ENCODE results near the gene OPN4.

The OPN4 gene

DNA sequence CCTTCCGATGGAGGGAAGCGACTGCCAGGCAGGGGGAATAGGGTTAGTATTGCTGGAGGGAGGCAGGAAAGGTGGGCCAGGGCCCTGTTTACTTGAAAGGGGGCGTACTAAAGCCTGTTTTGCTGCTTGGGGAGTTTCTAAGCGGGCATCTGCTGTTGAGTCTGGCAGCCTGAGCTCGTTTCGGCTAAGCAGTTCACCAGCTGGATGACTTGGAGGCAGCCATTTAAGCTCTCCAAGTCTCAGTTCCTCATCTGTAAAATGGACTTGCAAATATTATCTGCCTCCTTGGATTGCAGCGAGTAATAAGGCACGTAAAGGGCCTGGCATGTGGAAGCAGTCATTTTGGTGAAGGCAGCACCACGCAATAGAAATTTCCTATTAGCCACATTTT, 58.0 kb downstream of the OPN4 start:
- Mint-ChIP-seq H3K4me3 (peak overlapping the region; percentile 76), H3K4me1 (peaks cover 16% of the 10 kb centered on the region), H3K9me3 (no peaks in the 10 kb centered on the region), H3K36me3 (peaks cover 1% of the 10 kb centered on the region), H3K27me3 (peaks cover 4% of the 10 kb centered on the region), H3K27ac (peak overlapping the region; percentile 84)
- DNase-seq, result no peak
- CTCF ChIA-PET, result no interaction called here

DNA sequence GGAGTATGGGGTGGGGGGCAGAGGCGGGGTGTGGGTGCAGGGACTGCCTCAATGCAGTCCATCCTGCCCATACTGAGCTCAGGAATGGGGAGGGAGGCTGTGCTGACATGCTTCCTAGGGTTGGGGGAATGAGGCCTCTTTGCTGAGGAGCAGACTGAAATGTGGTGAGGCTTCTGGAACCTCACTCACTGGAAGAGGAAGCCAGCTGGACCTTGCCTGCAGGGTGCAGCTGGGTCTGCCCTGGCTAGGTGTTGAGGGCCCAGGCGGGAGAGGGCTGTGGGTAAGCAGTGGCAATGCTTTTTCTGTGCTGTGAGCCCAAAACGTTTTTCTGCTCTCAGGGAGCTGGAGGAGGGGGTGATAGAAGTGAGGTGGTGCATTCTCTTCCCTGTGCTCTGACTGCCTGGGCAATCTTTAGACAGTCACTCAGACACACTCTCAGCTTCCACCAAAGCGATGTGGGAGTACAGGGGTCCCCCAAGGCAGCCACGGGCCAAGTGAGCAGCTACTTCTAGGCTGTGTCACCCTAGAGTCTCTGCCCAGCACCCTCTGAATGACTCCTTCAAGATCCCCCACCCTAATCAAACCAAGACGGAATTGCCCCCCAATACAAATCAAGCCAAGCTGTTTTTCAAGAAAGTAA, 60.9 kb downstream of the OPN4 start:
- CTCF ChIA-PET, result interaction anchor here (1.1 kb wide), 1 partner anchor 165 kb away, joined by 4 read pairs; no protein-coding TSS in a partner anchor
- peak; percentile 15 for DNase-seq
- no peaks in the 10 kb centered on the region for H3K9me3 Mint-ChIP-seq
- peaks cover 14% of the 10 kb centered on the region for H3K4me1 Mint-ChIP-seq
- no peak overlapping the region for H3K27ac Mint-ChIP-seq
- no peak overlapping the region for H3K4me3 Mint-ChIP-seq
- no peaks in the 10 kb centered on the region for H3K36me3 Mint-ChIP-seq
- peaks cover 15% of the 10 kb centered on the region for H3K27me3 Mint-ChIP-seq

- peak; percentile 11 for DNase-seq
- H3K36me3 Mint-ChIP-seq, result no peaks in the 10 kb centered on the region
- H3K9me3 Mint-ChIP-seq, result no peaks in the 10 kb centered on the region
- peaks cover 16% of the 10 kb centered on the region for H3K27me3 Mint-ChIP-seq
- no peak overlapping the region for H3K4me3 Mint-ChIP-seq
- CTCF ChIA-PET, result interaction anchor here (1.1 kb wide), 1 partner anchor 164 kb away, joined by 4 read pairs; no protein-coding TSS in a partner anchor
- H3K27ac Mint-ChIP-seq, result no peak overlapping the region
- H3K4me1 Mint-ChIP-seq, result peaks cover 9% of the 10 kb centered on the region
Observed at GRCh38 chr10:86715836-86716235, 61.5 kb downstream of the OPN4 start.

Data from activated naive CD4-positive, alpha-beta T cell treated with anti-CD3 and anti-CD28 coated beads, Interleukin-2, amount 10 ng/mL, durations not matched to agents 7 days and 5 days (primary cell).